D721Med (cell line): Measurements from ENCODE around the gene VPS13A.

Experiments
- DNase-seq: peaks from one replicate; pipeline ENCODE4 v3.0.0; 2011; ENCODE audit warnings: low spot score; ENCODE audit not compliant: insufficient read length
- FAIRE-seq: peaks from 2 replicates; lab custom pipeline; 2011; peaks lifted over from hg19 to GRCh38; lab: Jason Lieb, UNC
- TF ChIP-seq, protein P1 (sequence below): IDR thresholded peaks from 2 replicates; pipeline ENCODE4 v1.5.1; 2012; ENCODE audit warnings: mild to moderate bottlenecking, control low read depth; ENCODE audit not compliant: insufficient read depth; ENCODE audit errors: missing control alignments

The VPS13A gene

GRCh38 chr9:77156646-77157371, 20.5 kb upstream of the VPS13A start:
- FAIRE-seq (no peak), DNase-seq (no peak)
- TF ChIP-seq, protein P1, sequence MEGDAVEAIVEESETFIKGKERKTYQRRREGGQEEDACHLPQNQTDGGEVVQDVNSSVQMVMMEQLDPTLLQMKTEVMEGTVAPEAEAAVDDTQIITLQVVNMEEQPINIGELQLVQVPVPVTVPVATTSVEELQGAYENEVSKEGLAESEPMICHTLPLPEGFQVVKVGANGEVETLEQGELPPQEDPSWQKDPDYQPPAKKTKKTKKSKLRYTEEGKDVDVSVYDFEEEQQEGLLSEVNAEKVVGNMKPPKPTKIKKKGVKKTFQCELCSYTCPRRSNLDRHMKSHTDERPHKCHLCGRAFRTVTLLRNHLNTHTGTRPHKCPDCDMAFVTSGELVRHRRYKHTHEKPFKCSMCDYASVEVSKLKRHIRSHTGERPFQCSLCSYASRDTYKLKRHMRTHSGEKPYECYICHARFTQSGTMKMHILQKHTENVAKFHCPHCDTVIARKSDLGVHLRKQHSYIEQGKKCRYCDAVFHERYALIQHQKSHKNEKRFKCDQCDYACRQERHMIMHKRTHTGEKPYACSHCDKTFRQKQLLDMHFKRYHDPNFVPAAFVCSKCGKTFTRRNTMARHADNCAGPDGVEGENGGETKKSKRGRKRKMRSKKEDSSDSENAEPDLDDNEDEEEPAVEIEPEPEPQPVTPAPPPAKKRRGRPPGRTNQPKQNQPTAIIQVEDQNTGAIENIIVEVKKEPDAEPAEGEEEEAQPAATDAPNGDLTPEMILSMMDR, result no peak

GRCh38 chr9:77158772-77159513, 18.4 kb upstream of the VPS13A start:
- FAIRE-seq (no peak), DNase-seq (no peak)
- TF ChIP-seq, protein P1, result no peak

DNA sequence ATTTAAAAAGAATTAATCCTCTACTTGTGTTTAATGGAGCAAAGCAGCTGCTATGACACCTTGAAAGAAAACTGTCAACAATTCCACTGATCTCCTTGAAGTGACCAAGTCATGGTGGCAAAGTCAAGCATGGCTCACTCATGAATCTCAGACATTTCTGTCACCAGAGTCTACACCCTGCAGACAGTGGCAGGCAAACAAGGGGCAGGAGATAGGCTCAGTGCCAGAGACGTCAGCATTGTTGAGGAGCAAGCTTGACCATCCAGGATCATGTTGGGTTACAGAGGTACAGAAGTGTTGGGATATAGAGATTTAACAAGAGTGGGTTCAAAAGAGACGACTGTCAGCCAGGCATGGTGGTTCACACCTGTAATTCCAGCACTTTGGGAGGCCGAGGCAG, 16.1 kb upstream of the VPS13A start:
- TF ChIP-seq, protein P1, result no peak
- FAIRE-seq, result no peak

DNA sequence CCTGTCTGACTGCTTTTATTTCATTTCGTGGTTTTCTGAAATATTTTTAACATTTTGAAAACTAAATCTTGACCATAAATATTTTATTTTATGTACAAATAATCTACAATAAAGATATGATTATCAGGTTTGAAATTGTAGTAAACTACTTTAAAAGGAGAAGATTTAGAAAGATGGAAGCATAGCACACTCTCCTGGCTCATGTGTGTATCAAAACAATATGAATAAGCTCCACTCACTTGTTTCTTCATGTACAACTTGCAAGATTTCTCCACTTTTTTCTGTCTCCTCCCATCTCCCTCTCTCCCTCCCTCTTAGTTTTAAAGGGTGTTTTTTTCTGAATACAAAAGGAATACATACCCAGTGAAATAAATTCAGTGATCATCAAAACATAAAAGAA, 15.4 kb upstream of the VPS13A start:
- FAIRE-seq (no peak), DNase-seq (no peak)
- TF ChIP-seq, protein P1, result no peak

More for the DNA sequence above, 16.1 kb upstream of the VPS13A start:
- DNase-seq, result no peak

DNA sequence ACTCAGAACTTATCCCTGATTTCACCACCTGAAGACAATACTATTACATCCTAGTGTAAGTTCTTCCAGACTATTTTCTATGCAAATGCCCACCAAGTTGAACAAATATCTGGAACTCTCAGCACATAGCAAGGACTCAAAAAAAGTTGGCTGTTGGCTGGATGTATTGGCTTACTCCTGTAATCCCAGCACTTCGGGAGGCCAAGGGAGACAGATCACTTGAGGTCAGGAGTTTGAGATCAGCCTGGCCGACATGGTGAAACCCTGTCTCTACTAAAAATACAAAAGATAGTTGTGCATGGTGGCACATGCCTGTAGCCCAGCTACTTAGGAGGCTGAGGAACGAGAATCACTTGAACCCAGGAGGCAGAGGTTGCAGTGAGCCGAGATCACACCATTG, 15.0 kb upstream of the VPS13A start:
- no peak for DNase-seq
- TF ChIP-seq, protein P1, result no peak
- FAIRE-seq, result no peak

DNA sequence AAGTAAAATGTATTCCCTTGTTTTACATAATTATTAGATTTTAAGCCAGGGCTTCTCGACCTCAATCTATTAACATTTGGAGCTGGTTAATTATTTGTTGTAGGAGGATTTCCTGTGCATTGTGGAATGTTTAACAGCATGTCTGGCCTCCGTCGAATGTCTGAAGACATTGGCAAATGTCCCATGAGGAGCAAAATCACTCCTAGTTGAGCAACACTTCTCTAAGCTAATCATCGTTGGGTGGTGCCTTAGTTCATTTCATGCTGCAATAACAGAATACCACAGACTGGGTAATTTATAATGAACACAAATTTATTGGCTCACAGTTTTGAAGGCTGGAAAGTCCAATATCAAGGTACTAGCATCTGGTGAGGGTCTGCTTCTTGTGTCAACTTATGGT, 13.4 kb upstream of the VPS13A start:
- TF ChIP-seq, protein P1, result no peak
- no peak for DNase-seq
- FAIRE-seq, result no peak

DNA sequence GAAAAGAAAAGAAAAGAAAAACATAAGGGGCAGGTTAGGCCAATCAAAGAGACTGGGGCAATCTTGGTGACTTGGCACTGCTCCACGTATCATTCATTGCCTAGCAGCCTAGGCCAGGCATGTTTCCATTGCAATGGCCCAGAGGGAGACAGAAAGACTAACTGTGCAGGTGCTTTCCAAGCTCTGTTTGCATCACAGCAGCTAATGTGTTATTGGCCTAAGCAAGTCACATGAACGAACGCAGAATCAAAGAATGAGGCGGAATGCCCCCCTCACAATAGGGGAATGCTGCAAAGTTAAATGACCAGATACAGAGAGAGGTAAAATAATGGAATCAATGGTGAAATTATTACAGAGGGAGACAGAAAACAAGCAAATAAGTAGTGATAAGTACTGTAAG, 11.1 kb upstream of the VPS13A start:
- TF ChIP-seq, protein P1, result no peak
- DNase-seq, result no peak
- no peak for FAIRE-seq
